ENCODE results near the gene PLEKHJ1. TPM values are rescaled to one million over a fixed set of nuclear protein-coding genes. Genes with fewer than 3 reads are reported as not detected.

The PLEKHJ1 gene
- total and polyA plus RNA-seq, 9 of the 15 experiments (the other 6 are each of a cell fraction or from before 2014, with no cell fraction given), result 1.5 to 188 (median 63.9) TPM

- Histone ChIP-seq H3K9ac (ENCODE audit: insufficient read depth in 1 of 2, low read depth in 2 of 2, low read length in 2 of 2) (no peak overlapping the region; a peak in 1 of 4 replicates), H3K4me1 (replicated peaks in 1 of 2; ENCODE audit: control insufficient read depth in 2 of 2, insufficient read depth in 2 of 2, low read length in 2 of 2) (peaks cover 0 to 27% of the 10 kb centered on the region in 2 experiments; a peak in 3 of 5 replicates), H3K9me3 (replicated peaks; ENCODE audit: control insufficient read depth, insufficient read depth, low read depth, low read length) (no peaks in the 10 kb centered on the region), H3K27ac (ENCODE audit: extremely low read depth, low read depth, low read length) (no peak overlapping the region), H3K27me3 (ENCODE audit: control insufficient read depth in 2 of 2, insufficient read depth in 2 of 2, low read length in 2 of 2) (no peaks in the 10 kb centered on the region), H3K36me3 (ENCODE audit: control insufficient read depth, insufficient read depth, low read length) (no peaks in the 10 kb centered on the region), H2AFZ (ENCODE audit: low read depth, low read length) (no peak overlapping the region), H3K79me2 (ENCODE audit: control insufficient read depth, insufficient read depth, low read length) (no peaks in the 10 kb centered on the region), H4K20me1 (replicated peaks; ENCODE audit: control insufficient read depth, insufficient read depth, low read length) (no peaks in the 10 kb centered on the region), H3K9me1 (ENCODE audit: control insufficient read depth, insufficient read depth, low read length) (no peaks in the 10 kb centered on the region), H3K4me3 (no peak overlapping the region), H3K4me2 (ENCODE audit: insufficient read depth, low read length) (no peak overlapping the region)
- CTCF ChIA-PET (ENCODE audit: low intra/inter-chr PET ratio), result no interaction called here
- POLR2A ChIA-PET, result interaction anchor here (0.6 to 1.4 kb wide), 6 partner anchors 9 to 189 kb away, joined by 3 to 5 read pairs (median 3); no protein-coding TSS in a partner anchor
- DNase-seq (ENCODE audit: extremely low read depth in 1 of 4, low spot score in 3 of 4) (no peak), ATAC-seq (no peak), FAIRE-seq (no peak)
- no TSS peak for BruUV-seq (replicated peaks)
- 76% methylated on average over 11 of the region's 11 CpGs for WGBS (ENCODE audit: insufficient coverage, low coverage, missing lambda C conversion rate)
- TF ChIP-seq NFYB (IDR thresholded peaks at IDR 0.05; ENCODE audit: extremely low read depth, insufficient read length) (no peak), ZNF121 (CRISPR knock-in tag; conservative IDR thresholded peaks at IDR 0.05) (peak; percentile 91)
- intact Hi-C loops (cut with micrococcal nuclease), result no loop called here
- in situ Hi-C loops (cut with MboI), result loop anchor here (5.0 kb wide), 1 partner anchor 104 kb away; no protein-coding TSS in a partner anchor
Measured at GRCh38 chr19:2282862-2283237, 46.7 kb upstream of the PLEKHJ1 start.

GRCh38 chr19:2282062-2282861 is 46.1 kb upstream of the PLEKHJ1 start, which contains the start of gene PEAK3:
Gene PEAK3 (minus strand): TSS chr19:2282175. CDS start chr19:2280931, 1,244 bp downstream.
- Histone ChIP-seq H3K79me2 (ENCODE audit: control insufficient read depth, insufficient read depth, low read length) (no peaks in the 10 kb centered on the region), H3K27ac (ENCODE audit: extremely low read depth, low read depth, low read length) (peak within 1 kb of the TSS; percentile 10; the same call in 1 of the 3 replicates), H3K9me1 (ENCODE audit: control insufficient read depth, insufficient read depth, low read length) (no peaks in the 10 kb centered on the region), H3K9ac (ENCODE audit: insufficient read depth in 1 of 2, low read depth in 2 of 2, low read length in 2 of 2) (peak within 1 kb of the TSS in 1 of 2 experiments; percentile 90; a peak in 3 of 4 replicates), H4K20me1 (replicated peaks; ENCODE audit: control insufficient read depth, insufficient read depth, low read length) (no peaks in the 10 kb centered on the region), H3K4me2 (ENCODE audit: insufficient read depth, low read length) (peak within 1 kb of the TSS; percentile 35), H3K9me3 (replicated peaks; ENCODE audit: control insufficient read depth, insufficient read depth, low read depth, low read length) (no peaks in the 10 kb centered on the region), H2AFZ (ENCODE audit: low read depth, low read length) (peak within 1 kb of the TSS; percentile 49), H3K27me3 (ENCODE audit: control insufficient read depth in 2 of 2, insufficient read depth in 2 of 2, low read length in 2 of 2) (no peaks in the 10 kb centered on the region), H3K4me3 (peak within 1 kb of the TSS; percentile 11; the same call in 1 of the 2 replicates), H3K4me1 (replicated peaks in 1 of 2; ENCODE audit: control insufficient read depth in 2 of 2, insufficient read depth in 2 of 2, low read length in 2 of 2) (peaks cover 0 to 27% of the 10 kb centered on the region in 2 experiments; a peak in 3 of 5 replicates), H3K36me3 (ENCODE audit: control insufficient read depth, insufficient read depth, low read length) (no peaks in the 10 kb centered on the region)
- BruUV-seq (replicated peaks), result no TSS peak
- in situ Hi-C loops (cut with MboI), result loop anchor here (5.0 kb wide), 1 partner anchor 105 kb away; no protein-coding TSS in a partner anchor
- peak; percentile 56 to 75 (median 64) for DNase-seq (ENCODE audit: extremely low read depth in 1 of 4, low spot score in 3 of 4)
- WGBS (ENCODE audit: insufficient coverage, low coverage, missing lambda C conversion rate), result 31% methylated on average over 23 of the region's 41 CpGs
- POLR2A ChIA-PET, result interaction anchor here (0.6 to 1.4 kb wide), 6 partner anchors 9 to 190 kb away, joined by 3 to 5 read pairs (median 3); no protein-coding TSS in a partner anchor
- intact Hi-C loops (cut with micrococcal nuclease), result no loop called here
- ATAC-seq, result peak; percentile 86
- CTCF ChIA-PET (ENCODE audit: low intra/inter-chr PET ratio), result no interaction called here
- no peak for FAIRE-seq
- 0 out of 2 replicates have a peak, but pooled peaks have one; percentile 48 for TF ChIP-seq ZBTB40 (IDR thresholded peaks at IDR 0.05)
- TF ChIP-seq ZBTB40 (CRISPR knock-in tag; IDR thresholded peaks at IDR 0.05), result no peak

Data from K562 (cell line).